H1 (cell line): ENCODE results near the gene FHIT. TPM values are rescaled to one million over a fixed set of nuclear protein-coding genes. Genes with fewer than 3 reads are reported as not detected.

Experiments
- CTCF ChIA-PET: fragments of 300-600 bp; sonication (Branson Sonifier 250); formaldehyde crosslinking; loops from one replicate; lab custom pipeline; 2021; ENCODE audit not compliant: partially characterized antibody; lab: Charles Lee
- POLR2A ChIA-PET: fragments of 300-600 bp; sonication (Branson Sonifier 250); formaldehyde crosslinking; loops from one replicate; lab custom pipeline; 2021; ENCODE audit warnings: inconsistent platforms; ENCODE audit not compliant: partially characterized antibody; lab: Charles Lee
- DNase-seq, 2 experiments: peaks; one replicate each; pipeline versions ENCODE4 v3.0.0 to v3.0.0-alpha.2; 2010 to 2022; ENCODE audit warnings: low spot score in 2 of 2, low read depth in 1 of 2, mixed read lengths in 1 of 2
- FAIRE-seq: peaks from 2 replicates; lab custom pipeline; 2011; peaks lifted over from hg19 to GRCh38; lab: Jason Lieb, UNC
- H2AFZ ChIP-seq: 2 replicates; pipeline ENCODE4 v1.8.1; 2012; ENCODE audit warnings: low read length, inconsistent platforms
- H2AK5ac ChIP-seq: 2 replicates; pipeline ENCODE4 v1.6.1; 2013; ENCODE audit warnings: low read depth, low read length
- H2BK120ac ChIP-seq: replicated peaks from 2 replicates; pipeline ENCODE3; 2013; ENCODE audit warnings: low read depth, low read length, inconsistent platforms
- H2BK12ac ChIP-seq: 2 replicates; pipeline ENCODE4 v1.6.1; 2013; ENCODE audit warnings: low read depth, low read length
- H2BK15ac ChIP-seq: 2 replicates; pipeline ENCODE4 v1.6.1; 2013; ENCODE audit warnings: low read length
- H2BK20ac ChIP-seq: 2 replicates; pipeline ENCODE4 v1.6.1; 2013; ENCODE audit warnings: low read length
- H2BK5ac ChIP-seq: 2 replicates; pipeline ENCODE4 v1.6.1; 2013; ENCODE audit warnings: low read depth, low read length
- H3K14ac ChIP-seq: 2 replicates; pipeline ENCODE4 v1.6.1; 2013; ENCODE audit warnings: inconsistent platforms; ENCODE audit not compliant: insufficient read length
- H3K18ac ChIP-seq: 2 replicates; pipeline ENCODE4 v1.6.1; 2013; ENCODE audit warnings: low read length; ENCODE audit errors: extremely low read depth
- H3K23ac ChIP-seq: 2 replicates; pipeline ENCODE4 v1.6.1; 2013; ENCODE audit warnings: inconsistent platforms; ENCODE audit not compliant: insufficient read length
- H3K23me2 ChIP-seq: 2 replicates; pipeline ENCODE4 v1.6.1; 2013; ENCODE audit warnings: low read depth, low read length
- H3K27ac ChIP-seq: 2 replicates; pipeline ENCODE4 v1.6.1; 2011; ENCODE audit warnings: low read depth, low read length, inconsistent platforms
- H3K27me3 ChIP-seq, 4 experiments: replicated peaks in 1 of 4; 1 replicate in 1 of 4; 2 replicates in 3 of 4; pipeline versions ENCODE4 v1.6.1 to v1.8.1; 2011 to 2013; ENCODE audit warnings: low read length in 3 of 4, mild to moderate bottlenecking in 3 of 4, inconsistent platforms in 2 of 4, mixed read lengths in 2 of 4, moderate library complexity in 1 of 4; ENCODE audit not compliant: control insufficient read depth in 3 of 4, insufficient read depth in 3 of 4; ENCODE audit errors: extremely low read depth in 1 of 4
- H3K36me3 ChIP-seq, 4 experiments: 2 replicates each; pipeline versions ENCODE4 v1.6.1 to v1.8.1; 2011 to 2013; ENCODE audit warnings: mild to moderate bottlenecking in 4 of 4, low read length in 3 of 4, moderate library complexity in 2 of 4, control low read depth in 1 of 4, inconsistent platforms in 1 of 4; ENCODE audit not compliant: insufficient read depth in 4 of 4, control insufficient read depth in 2 of 4
- H3K4ac ChIP-seq: replicated peaks from 2 replicates; pipeline ENCODE3; 2013; ENCODE audit warnings: low read length, low read depth, mixed read lengths, inconsistent platforms; ENCODE audit not compliant: insufficient read length
- H3K4me1 ChIP-seq, 4 experiments: replicated peaks in 1 of 4; 1 replicate in 1 of 4; 2 replicates in 3 of 4; pipeline versions ENCODE4 v1.6.1 to v1.8.1; 2011 to 2013; ENCODE audit warnings: low read length in 3 of 4, inconsistent platforms in 2 of 4, mixed read lengths in 1 of 4; ENCODE audit not compliant: insufficient read depth in 4 of 4, control insufficient read depth in 3 of 4
- H3K4me2 ChIP-seq, 2 experiments: 2 replicates each; pipeline versions ENCODE4 v1.6.1 to v1.8.1; 2011 to 2013; ENCODE audit warnings: low read depth in 2 of 2, low read length in 2 of 2, control low read depth in 1 of 2, inconsistent platforms in 1 of 2, mild to moderate bottlenecking in 1 of 2; ENCODE audit not compliant: insufficient read depth in 1 of 2
- H3K4me3 ChIP-seq, 4 experiments: fragments of 200-600, 300-600 bp in 1 of 4; sonication (generic), shearing (Covaris generic), sonication (Bioruptor Twin) in 1 of 4; 2 replicates each; pipeline versions ENCODE4 v1.5.1 to v1.8.1; 2011 to 2016; ENCODE audit warnings: low read length in 4 of 4, low read depth in 3 of 4, control low read depth in 2 of 4, inconsistent platforms in 2 of 4, mild to moderate bottlenecking in 2 of 4, mixed read lengths in 1 of 4, moderate library complexity in 1 of 4; ENCODE audit not compliant: insufficient read depth in 2 of 4; ENCODE audit errors: extremely low read depth in 1 of 4
- H3K56ac ChIP-seq: replicated peaks from 2 replicates; pipeline ENCODE3; 2013; ENCODE audit warnings: low read depth, mild to moderate bottlenecking, mixed read lengths, low read length, inconsistent platforms; ENCODE audit not compliant: insufficient read length
- H3K79me1 ChIP-seq: 2 replicates; pipeline ENCODE4 v1.6.1; 2013; ENCODE audit warnings: low read depth, low read length, control low read depth
- H3K79me2 ChIP-seq, 2 experiments: 2 replicates each; pipeline versions ENCODE4 v1.6.1 to v1.8.1; 2012 to 2013; ENCODE audit warnings: low read length in 2 of 2, mild to moderate bottlenecking in 2 of 2, inconsistent platforms in 1 of 2; ENCODE audit not compliant: insufficient read depth in 2 of 2, control insufficient read depth in 1 of 2
- H3K9ac ChIP-seq, 4 experiments: replicated peaks in 1 of 4; 1 replicate in 1 of 4; 2 replicates in 3 of 4; pipeline versions ENCODE4 v1.6.1 to v1.8.1; 2011 to 2013; ENCODE audit warnings: low read depth in 3 of 4, low read length in 3 of 4, control low read depth in 2 of 4, mild to moderate bottlenecking in 2 of 4, moderate library complexity in 2 of 4, inconsistent platforms in 1 of 4; ENCODE audit errors: extremely low read depth in 1 of 4
- H3K9me3 ChIP-seq, 2 experiments: 2 replicates each; pipeline versions ENCODE4 v1.6.1 to v1.8.1; 2012 to 2013; ENCODE audit warnings: mild to moderate bottlenecking in 2 of 2, moderate library complexity in 2 of 2, control low read depth in 1 of 2, inconsistent platforms in 1 of 2, low read depth in 1 of 2, low read length in 1 of 2, mixed read lengths in 1 of 2; ENCODE audit not compliant: insufficient read depth in 2 of 2
- H4K20me1 ChIP-seq, 2 experiments: replicated peaks in 1 of 2; 2 replicates each; pipeline versions ENCODE3 to v1.8.1; 2011 to 2013; ENCODE audit warnings: inconsistent platforms in 2 of 2, low read length in 2 of 2, mild to moderate bottlenecking in 1 of 2; ENCODE audit not compliant: insufficient read depth in 2 of 2, control insufficient read depth in 1 of 2
- H4K5ac ChIP-seq: 2 replicates; pipeline ENCODE4 v1.6.1; 2013; ENCODE audit warnings: low read length, low read depth, mixed read lengths, inconsistent platforms; ENCODE audit not compliant: insufficient read length
- H4K8ac ChIP-seq: 2 replicates; pipeline ENCODE4 v1.8.0; 2013; ENCODE audit warnings: mild to moderate bottlenecking, moderate library complexity, low read length, inconsistent platforms; ENCODE audit not compliant: insufficient read depth; ENCODE audit errors: extremely low read depth
- H4K91ac ChIP-seq: replicated peaks from 2 replicates; pipeline ENCODE3; 2013; ENCODE audit warnings: low read length, mixed read lengths, inconsistent platforms; ENCODE audit not compliant: insufficient read length
- ATF3 ChIP-seq: IDR thresholded peaks from 2 replicates; pipeline ENCODE4 v1.6.1; 2011; ENCODE audit warnings: low read depth, mild to moderate bottlenecking, low read length; ENCODE audit not compliant: insufficient read depth
- BRCA1 ChIP-seq: IDR thresholded peaks from 2 replicates; pipeline ENCODE4 v1.6.1; 2012; ENCODE audit warnings: low read depth, low read length, improper control_type of control experiment
- CBX8 ChIP-seq: fragments of 300-800, 300-1000 bp; sonication (generic); IDR thresholded peaks from 2 replicates; pipeline ENCODE4 v1.7.1; 2016; ENCODE audit warnings: low read depth, low read length, borderline replicate concordance
- WGBS, 2 experiments: shearing (Covaris generic) in 1 of 2; methylation state at CpG; one replicate each; pipeline versions ENCODE4 v1.1.6 to v1.1.7; 2013 to 2015; ENCODE audit warnings: low lambda C conversion rate in 2 of 2, mixed read lengths in 2 of 2, inconsistent platforms in 1 of 2, low coverage in 1 of 2, missing lambda C conversion rate in 1 of 2; ENCODE audit not compliant: insufficient replicate concordance in 2 of 2, insufficient coverage in 1 of 2, insufficient read length in 1 of 2; ENCODE audit errors: extremely low coverage in 1 of 2, missing lambda C conversion rate in 1 of 2; 5-methylcytosine and 5-hydroxymethylcytosine counted together
- polyA plus RNA-seq, 7 experiments: library from polyadenylated mRNA; depleted of rRNA in 3 of 7; stranded (reverse) in 5 of 7; unstranded in 2 of 7; fragments of >200 nt in 5 of 7; fragments of 200-250 nt in 2 of 7; gene quantifications; 1 replicate in 5 of 7; 2 replicates in 1 of 7; 4 replicates in 1 of 7; pipeline versions ENCODE4 v1.2.1 to v1.2.3, GENCODE V29; 2011 to 2013; ENCODE audit warnings: missing spikeins in 2 of 7, mixed read lengths in 2 of 7
- total RNA-seq: library from RNA; stranded (reverse); fragmentation: NEBNext Ultra II Directional; extraction: Animal tissue kit (Norgen Biotek cat#: 25700); gene quantifications from 2 replicates; pipeline ENCODE4 v1.2.1, GENCODE V29; 2021

FHIT gene
- total and polyA plus RNA-seq, 2 of the 8 experiments (the other 6 are each of a cell fraction or from before 2014, with no cell fraction given), result 1.2 to 3.2 TPM

- H2BK15ac ChIP-seq, result no peak overlapping the region
- H3K36me3 ChIP-seq, result no peaks in the 10 kb centered on the region
- no peak overlapping the region for H3K56ac ChIP-seq
- no peak overlapping the region for H3K4ac ChIP-seq
- H4K8ac ChIP-seq, result no peak overlapping the region
- H3K9me3 ChIP-seq, result no peaks in the 10 kb centered on the region
- WGBS, 2 experiments, result 85% methylated on average over 3 of the region's 3 CpGs; no CpG with 5 or more reads in 1 of the 2 experiments
- H3K27me3 ChIP-seq, result no peaks in the 10 kb centered on the region
- no peak overlapping the region for H3K18ac ChIP-seq
- H4K91ac ChIP-seq, result no peak overlapping the region
- H3K4me3 ChIP-seq, result no peak overlapping the region
- H3K9ac ChIP-seq, result no peak overlapping the region
- H2BK20ac ChIP-seq, result no peak overlapping the region
- DNase-seq (no peak), FAIRE-seq (no peak)
- H3K23ac ChIP-seq, result no peak overlapping the region
- no peak overlapping the region for H2AK5ac ChIP-seq
- H3K4me2 ChIP-seq, result no peak overlapping the region
- no peak overlapping the region for H3K27ac ChIP-seq
- H4K5ac ChIP-seq, result no peak overlapping the region
- CTCF ChIA-PET, result interaction anchor here (0.5 kb wide), 1 partner anchor 352 kb away, joined by 6 read pairs; no protein-coding TSS in a partner anchor
- TF ChIP-seq BRCA1, result no peak
- no peak for TF ChIP-seq CBX8
- TF ChIP-seq ATF3, result no peak
- POLR2A ChIA-PET, result no interaction called here
- H3K79me2 ChIP-seq, result no peaks in the 10 kb centered on the region
- peaks cover 3% of the 10 kb centered on the region; the same call in 1 of the 2 replicates for H3K23me2 ChIP-seq
- H2BK5ac ChIP-seq, result no peak overlapping the region
- H3K4me1 ChIP-seq, result no peaks in the 10 kb centered on the region
- H4K20me1 ChIP-seq, result no peaks in the 10 kb centered on the region
- H3K14ac ChIP-seq, result no peak overlapping the region
- H3K79me1 ChIP-seq, result no peaks in the 10 kb centered on the region
- H2AFZ ChIP-seq, result no peak overlapping the region
- H2BK120ac ChIP-seq, result no peak overlapping the region
- no peak overlapping the region for H2BK12ac ChIP-seq
Observed at GRCh38 chr3:59936472-59936871, 1314.8 kb downstream of the FHIT start.
